ENCODE data around the gene ARAP3. TPM values are rescaled to one million over a fixed set of nuclear protein-coding genes. Genes with fewer than 3 reads are reported as not detected.
A peak's percentile ranks its signal among the peaks of the same experiment; 100 is the strongest.

Gene ARAP3
- total and polyA plus RNA-seq, 9 of the 15 experiments (the other 6 are each of a cell fraction or from before 2014, with no cell fraction given), result 0.83 to 25.7 (median 6.4) TPM

DNA sequence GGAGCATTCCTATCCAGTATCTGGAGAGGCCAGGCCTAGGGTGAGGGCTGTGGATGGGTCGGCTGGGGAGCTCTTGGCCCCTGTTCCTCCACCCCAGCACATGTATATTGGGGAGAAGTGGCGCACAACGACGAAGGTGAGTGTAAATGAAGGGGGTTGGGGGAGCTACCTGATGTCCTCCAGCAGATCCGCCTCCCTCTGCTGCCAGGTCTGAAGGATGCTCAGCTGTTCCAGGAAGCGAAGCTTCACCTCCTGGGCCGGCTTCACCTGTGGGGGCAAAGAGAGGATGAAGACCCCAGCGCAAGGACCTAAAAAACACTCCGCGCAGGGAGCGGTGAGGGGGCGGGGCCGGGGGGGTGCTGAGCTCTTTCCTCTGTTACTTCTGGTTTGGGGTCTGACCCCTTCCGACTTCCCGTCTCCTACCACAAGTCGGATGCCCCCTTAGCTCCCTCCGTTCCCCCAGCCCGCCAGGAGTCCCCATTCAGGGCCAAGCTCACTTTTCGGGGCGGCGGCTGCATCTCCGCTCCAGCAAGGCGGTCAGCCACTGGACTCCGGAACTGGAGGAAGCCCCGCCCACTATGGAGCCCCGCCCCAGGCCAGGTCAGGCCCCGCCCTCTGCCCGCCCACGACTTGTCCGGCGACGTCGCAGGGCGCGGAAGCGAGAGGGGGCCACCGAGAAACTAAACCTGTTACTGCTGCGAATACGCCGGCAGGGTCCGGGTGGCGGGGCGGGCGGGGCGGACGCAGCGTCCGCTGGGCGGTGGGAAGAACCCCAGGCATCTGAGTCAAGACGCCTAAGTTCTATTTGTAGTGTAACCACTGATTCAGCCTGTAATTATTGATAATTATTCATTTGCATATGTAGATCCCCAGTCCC lies 30.9 kb downstream of the ARAP3 start, which contains the start of gene FCHSD1:
Gene FCHSD1, minus strand, starts transcription at position 568 of the 877 bp plus-strand sequence. Its CDS starts 50 bp downstream, at position 518.
- no peaks in the 10 kb centered on the region for H4K20me1 ChIP-seq (replicated peaks; ENCODE audit: control insufficient read depth, insufficient read depth, low read length)
- peak within 1 kb of the TSS; percentile 77 for H3K4me3 ChIP-seq
- intact Hi-C loops (cut with micrococcal nuclease) (no loop called here), in situ Hi-C loops (cut with MboI) (no loop called here)
- H3K9ac ChIP-seq (ENCODE audit: insufficient read depth in 1 of 2, low read depth in 2 of 2, low read length in 2 of 2), result peak within 1 kb of the TSS; percentile 67 to 91
- ChIA-PET POLR2A (interaction anchor here (0.6 to 2.2 kb wide), 6 partner anchors 8 to 36 kb away, joined by 3 to 10 read pairs (median 4); no protein-coding TSS in a partner anchor), CTCF (ENCODE audit: low intra/inter-chr PET ratio) (no interaction called here)
- peaks cover 3% of the 10 kb centered on the region; the same call in 1 of the 3 replicates for H3K79me2 ChIP-seq (ENCODE audit: control insufficient read depth, insufficient read depth, low read length)
- H2AFZ ChIP-seq (ENCODE audit: low read depth, low read length), result peak within 1 kb of the TSS; percentile 84
- H3K4me2 ChIP-seq (ENCODE audit: insufficient read depth, low read length), result peak within 1 kb of the TSS; percentile 89
- peaks cover 9 to 27% of the 10 kb centered on the region in 2 experiments for H3K4me1 ChIP-seq (replicated peaks in 1 of 2; ENCODE audit: control insufficient read depth in 2 of 2, insufficient read depth in 2 of 2, low read length in 2 of 2)
- FAIRE-seq (peak; percentile 84), ATAC-seq (peak; percentile 98), DNase-seq (ENCODE audit: extremely low read depth in 1 of 4, low spot score in 3 of 4) (peak; percentile 91 to 99 (median 98))
- BruUV-seq (replicated peaks), result no TSS peak
- peak within 1 kb of the TSS; percentile 62 for H3K27ac ChIP-seq (ENCODE audit: extremely low read depth, low read depth, low read length)
- H3K9me1 ChIP-seq (ENCODE audit: control insufficient read depth, insufficient read depth, low read length), result peaks cover 4% of the 10 kb centered on the region
- H3K36me3 ChIP-seq (ENCODE audit: control insufficient read depth, insufficient read depth, low read length), result peaks cover 17% of the 10 kb centered on the region; the same call in 2 of the 3 replicates
- no peaks in the 10 kb centered on the region for H3K9me3 ChIP-seq (replicated peaks; ENCODE audit: control insufficient read depth, insufficient read depth, low read depth, low read length)
- H3K27me3 ChIP-seq (ENCODE audit: control insufficient read depth in 2 of 2, insufficient read depth in 2 of 2, low read length in 2 of 2), result no peaks in the 10 kb centered on the region
- WGBS (ENCODE audit: insufficient coverage, low coverage, missing lambda C conversion rate), result 1% methylated on average over 37 of the region's 50 CpGs
- TF ChIP-seq, protein P1, sequence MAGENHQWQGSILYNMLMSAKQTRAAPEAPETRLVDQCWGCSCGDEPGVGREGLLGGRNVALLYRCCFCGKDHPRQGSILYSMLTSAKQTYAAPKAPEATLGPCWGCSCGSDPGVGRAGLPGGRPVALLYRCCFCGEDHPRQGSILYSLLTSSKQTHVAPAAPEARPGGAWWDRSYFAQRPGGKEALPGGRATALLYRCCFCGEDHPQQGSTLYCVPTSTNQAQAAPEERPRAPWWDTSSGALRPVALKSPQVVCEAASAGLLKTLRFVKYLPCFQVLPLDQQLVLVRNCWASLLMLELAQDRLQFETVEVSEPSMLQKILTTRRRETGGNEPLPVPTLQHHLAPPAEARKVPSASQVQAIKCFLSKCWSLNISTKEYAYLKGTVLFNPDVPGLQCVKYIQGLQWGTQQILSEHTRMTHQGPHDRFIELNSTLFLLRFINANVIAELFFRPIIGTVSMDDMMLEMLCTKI (IDR thresholded peaks at IDR 0.05; ENCODE audit: partially characterized antibody), result no peak
- peak; percentile 80; the same call in 1 of the 2 replicates for TF ChIP-seq PHF8 (IDR thresholded peaks at IDR 0.05; ENCODE audit: borderline replicate concordance, low read length)
- TF ChIP-seq SPI1 (IDR thresholded peaks at IDR 0.05; ENCODE audit: borderline replicate concordance, low read depth, low read length), result 0 out of 2 replicates have a peak, but pooled peaks have one; percentile 0
- TF ChIP-seq PHF20 (IDR thresholded peaks at IDR 0.05; ENCODE audit: partially characterized antibody), result no peak
- TF ChIP-seq, protein P2, sequence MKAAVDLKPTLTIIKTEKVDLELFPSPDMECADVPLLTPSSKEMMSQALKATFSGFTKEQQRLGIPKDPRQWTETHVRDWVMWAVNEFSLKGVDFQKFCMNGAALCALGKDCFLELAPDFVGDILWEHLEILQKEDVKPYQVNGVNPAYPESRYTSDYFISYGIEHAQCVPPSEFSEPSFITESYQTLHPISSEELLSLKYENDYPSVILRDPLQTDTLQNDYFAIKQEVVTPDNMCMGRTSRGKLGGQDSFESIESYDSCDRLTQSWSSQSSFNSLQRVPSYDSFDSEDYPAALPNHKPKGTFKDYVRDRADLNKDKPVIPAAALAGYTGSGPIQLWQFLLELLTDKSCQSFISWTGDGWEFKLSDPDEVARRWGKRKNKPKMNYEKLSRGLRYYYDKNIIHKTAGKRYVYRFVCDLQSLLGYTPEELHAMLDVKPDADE (conservative IDR thresholded peaks at IDR 0.05; ENCODE audit: control insufficient read depth, low read depth, low read length), result 0 out of 2 replicates have a peak, but pooled peaks have one; percentile 17
- no peak for TF ChIP-seq HOXB6 (CRISPR knock-in tag; IDR thresholded peaks at IDR 0.05; ENCODE audit: borderline replicate concordance)
- TF ChIP-seq, protein P3, sequence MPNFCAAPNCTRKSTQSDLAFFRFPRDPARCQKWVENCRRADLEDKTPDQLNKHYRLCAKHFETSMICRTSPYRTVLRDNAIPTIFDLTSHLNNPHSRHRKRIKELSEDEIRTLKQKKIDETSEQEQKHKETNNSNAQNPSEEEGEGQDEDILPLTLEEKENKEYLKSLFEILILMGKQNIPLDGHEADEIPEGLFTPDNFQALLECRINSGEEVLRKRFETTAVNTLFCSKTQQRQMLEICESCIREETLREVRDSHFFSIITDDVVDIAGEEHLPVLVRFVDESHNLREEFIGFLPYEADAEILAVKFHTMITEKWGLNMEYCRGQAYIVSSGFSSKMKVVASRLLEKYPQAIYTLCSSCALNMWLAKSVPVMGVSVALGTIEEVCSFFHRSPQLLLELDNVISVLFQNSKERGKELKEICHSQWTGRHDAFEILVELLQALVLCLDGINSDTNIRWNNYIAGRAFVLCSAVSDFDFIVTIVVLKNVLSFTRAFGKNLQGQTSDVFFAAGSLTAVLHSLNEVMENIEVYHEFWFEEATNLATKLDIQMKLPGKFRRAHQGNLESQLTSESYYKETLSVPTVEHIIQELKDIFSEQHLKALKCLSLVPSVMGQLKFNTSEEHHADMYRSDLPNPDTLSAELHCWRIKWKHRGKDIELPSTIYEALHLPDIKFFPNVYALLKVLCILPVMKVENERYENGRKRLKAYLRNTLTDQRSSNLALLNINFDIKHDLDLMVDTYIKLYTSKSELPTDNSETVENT (CRISPR knock-in tag; IDR thresholded peaks at IDR 0.05), result no peak
- TF ChIP-seq FUS (optimal IDR thresholded peaks at IDR 0.05; ENCODE audit: low read depth, low read length), result no peak
- TF ChIP-seq MEF2A (IDR thresholded peaks at IDR 0.05; ENCODE audit: control insufficient read depth, low read depth, low read length), result no peak
- TF ChIP-seq, protein P4, sequence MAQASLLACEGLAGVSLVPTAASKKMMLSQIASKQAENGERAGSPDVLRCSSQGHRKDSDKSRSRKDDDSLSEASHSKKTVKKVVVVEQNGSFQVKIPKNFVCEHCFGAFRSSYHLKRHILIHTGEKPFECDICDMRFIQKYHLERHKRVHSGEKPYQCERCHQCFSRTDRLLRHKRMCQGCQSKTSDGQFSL (CRISPR knock-in tag; IDR thresholded peaks at IDR 0.05), result peak; percentile 42
- TF ChIP-seq, protein P4 (tag; IDR thresholded peaks at IDR 0.05), result 0 out of 4 replicates have a peak, but pooled peaks of 1 of the 2 experiments have one; percentile 49
- no peak for TF ChIP-seq BCOR (IDR thresholded peaks at IDR 0.05)
- peak in 1 of 2 experiments; percentile 44; a peak in 1 of 4 replicates for TF ChIP-seq TEAD1 (CRISPR knock-in tag; IDR thresholded peaks at IDR 0.05)

Measured in K562 (cell line).